GM18508 (cell line): ENCODE measurements around the gene FAM227B.

Experiments
- ATAC-seq: cut with Tn5 transposase; IDR thresholded peaks from one replicate; pipeline ENCODE4 v1.9.1; 2021; ENCODE audit warnings: moderate number of reproducible peaks; ENCODE audit not compliant: insufficient read depth, unreplicated experiment

The FAM227B gene

DNA sequence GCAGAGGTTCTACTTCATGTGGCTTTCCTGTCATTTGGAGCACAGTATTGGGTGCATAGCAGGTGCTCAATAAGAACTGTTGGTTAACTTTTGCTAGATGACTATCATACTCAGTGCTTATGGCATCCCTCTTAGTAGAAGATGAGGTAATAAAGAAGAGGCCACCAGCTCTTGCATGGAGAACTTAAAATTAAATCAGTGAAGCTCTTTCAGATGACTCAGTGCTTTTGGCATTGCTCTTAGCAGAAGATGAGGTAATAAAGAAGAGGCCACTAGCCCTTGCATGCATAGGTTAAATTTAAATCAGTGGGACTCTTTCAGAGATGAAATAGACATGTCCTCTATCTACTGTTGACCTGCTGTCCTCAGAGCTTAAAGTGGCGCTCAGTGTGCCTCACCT is 307.0 kb downstream of the FAM227B start:
- ATAC-seq: no peak

DNA sequence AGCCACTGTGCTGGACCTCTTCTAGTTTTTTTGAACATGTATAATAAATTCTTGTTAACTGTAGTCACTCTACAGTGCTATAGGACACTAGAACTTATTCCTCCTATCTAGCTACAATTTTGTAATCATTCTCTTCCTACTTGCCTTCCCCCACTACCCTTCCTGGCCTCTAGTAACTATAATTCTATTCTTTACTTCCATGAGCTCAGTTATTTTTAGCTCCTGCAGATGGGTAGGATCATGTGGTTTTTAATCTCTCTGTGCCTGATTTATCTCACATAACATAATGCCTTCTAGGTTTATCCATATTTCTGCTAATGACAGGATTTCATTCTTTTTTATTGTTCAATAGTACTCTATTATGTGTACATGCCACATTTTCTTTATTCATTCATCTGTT is 310.7 kb downstream of the FAM227B start:
- ATAC-seq: no peak

DNA sequence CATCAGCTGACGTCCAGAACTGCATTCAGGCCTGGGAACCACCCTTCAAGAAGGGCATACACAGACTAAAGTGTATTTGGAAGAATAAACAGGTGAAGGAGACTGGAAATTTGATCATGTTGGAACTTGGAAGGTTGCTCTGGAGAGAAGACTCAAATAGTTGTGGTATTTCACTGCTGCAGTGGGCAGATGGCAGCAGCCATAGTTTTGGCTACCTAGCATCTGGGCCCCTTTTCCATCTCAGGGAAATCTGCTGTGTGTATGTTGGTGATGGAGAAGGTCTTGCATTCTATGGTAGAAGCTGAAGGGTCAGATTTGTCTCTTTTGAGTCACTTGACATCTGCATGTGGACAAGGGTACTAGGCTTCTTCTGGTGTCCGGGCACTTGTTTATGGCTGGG is 311.9 kb downstream of the FAM227B start:
- no peak for ATAC-seq

DNA sequence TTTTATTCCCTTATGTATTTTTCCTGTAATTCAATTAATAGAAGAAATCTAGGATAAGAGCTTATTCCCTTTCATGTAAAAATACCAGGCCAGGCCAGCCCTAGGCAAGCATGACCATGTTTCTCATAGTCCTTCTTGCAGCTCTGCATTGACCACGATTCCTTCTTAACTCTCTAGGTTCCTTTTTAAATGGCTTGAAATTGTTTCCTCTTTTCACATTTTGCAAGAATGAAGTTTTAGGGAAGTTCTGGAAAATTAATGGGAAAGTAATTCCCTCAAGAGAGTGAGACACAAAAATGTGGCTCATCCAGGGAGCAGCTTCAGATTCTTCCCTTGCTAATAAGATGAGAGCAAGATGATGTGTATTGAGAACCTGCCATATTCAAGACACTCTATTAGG is 314.1 kb downstream of the FAM227B start:
- ATAC-seq: no peak

GRCh38 chr15:49303003-49303402 is 317.6 kb downstream of the FAM227B start:
- no peak for ATAC-seq

- ATAC-seq: no peak
Measured at GRCh38 chr15:49301562-49301961, 319.1 kb downstream of the FAM227B start.

GRCh38 chr15:49300856-49301255 is 319.8 kb downstream of the FAM227B start:
- no peak for ATAC-seq

DNA sequence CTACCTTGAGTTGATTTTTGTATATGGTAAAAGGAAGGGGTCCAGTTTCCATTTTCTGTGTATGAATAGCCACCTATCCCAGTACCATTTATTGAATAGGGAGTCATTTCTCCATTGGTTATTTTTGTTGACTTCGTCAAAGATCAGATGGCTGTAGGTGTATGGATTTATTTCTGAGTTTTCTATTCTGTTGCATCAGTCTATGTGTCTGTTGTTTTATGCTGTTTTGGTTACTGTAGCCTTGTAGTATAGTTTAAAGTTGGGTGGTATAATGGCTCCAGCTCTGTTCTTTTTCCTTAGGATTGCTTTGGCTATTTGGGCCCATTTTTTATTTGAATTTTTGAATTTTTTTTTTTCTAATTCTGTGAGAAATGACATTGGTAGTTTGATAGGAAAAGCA is 323.0 kb downstream of the FAM227B start:
- ATAC-seq: no peak

GRCh38 chr15:49296258-49296657 is 324.4 kb downstream of the FAM227B start:
- ATAC-seq: no peak

GRCh38 chr15:49293941-49294340 is 326.7 kb downstream of the FAM227B start:
- ATAC-seq: no peak

GRCh38 chr15:49290191-49290590 is 330.4 kb downstream of the FAM227B start:
- ATAC-seq: no peak

- no peak for ATAC-seq
Measured at GRCh38 chr15:49288391-49288790, 332.2 kb downstream of the FAM227B start.

DNA sequence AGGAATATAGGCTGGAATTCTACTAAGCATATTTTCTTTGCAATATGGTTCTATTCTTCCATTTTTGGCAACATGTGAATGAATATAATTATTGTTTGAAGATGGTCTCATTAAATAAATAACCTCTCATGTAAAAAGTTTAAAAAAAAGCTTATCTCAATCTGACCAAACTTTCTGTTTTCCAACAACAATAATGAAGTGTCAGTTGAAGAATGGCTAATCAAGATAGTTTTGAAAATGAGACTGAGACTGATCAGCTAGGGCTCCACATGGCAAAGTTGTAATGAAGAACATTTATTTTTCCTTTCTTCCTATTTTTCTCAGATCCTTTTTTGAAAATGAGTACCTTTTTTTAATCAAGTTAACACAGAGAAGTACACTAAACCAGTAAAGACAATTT is 333.1 kb downstream of the FAM227B start:
- no peak for ATAC-seq

- ATAC-seq: no peak
Measured at GRCh38 chr15:49286649-49287404, 333.8 kb downstream of the FAM227B start.

GRCh38 chr15:49282366-49282765 is 338.3 kb downstream of the FAM227B start:
- no peak for ATAC-seq

DNA sequence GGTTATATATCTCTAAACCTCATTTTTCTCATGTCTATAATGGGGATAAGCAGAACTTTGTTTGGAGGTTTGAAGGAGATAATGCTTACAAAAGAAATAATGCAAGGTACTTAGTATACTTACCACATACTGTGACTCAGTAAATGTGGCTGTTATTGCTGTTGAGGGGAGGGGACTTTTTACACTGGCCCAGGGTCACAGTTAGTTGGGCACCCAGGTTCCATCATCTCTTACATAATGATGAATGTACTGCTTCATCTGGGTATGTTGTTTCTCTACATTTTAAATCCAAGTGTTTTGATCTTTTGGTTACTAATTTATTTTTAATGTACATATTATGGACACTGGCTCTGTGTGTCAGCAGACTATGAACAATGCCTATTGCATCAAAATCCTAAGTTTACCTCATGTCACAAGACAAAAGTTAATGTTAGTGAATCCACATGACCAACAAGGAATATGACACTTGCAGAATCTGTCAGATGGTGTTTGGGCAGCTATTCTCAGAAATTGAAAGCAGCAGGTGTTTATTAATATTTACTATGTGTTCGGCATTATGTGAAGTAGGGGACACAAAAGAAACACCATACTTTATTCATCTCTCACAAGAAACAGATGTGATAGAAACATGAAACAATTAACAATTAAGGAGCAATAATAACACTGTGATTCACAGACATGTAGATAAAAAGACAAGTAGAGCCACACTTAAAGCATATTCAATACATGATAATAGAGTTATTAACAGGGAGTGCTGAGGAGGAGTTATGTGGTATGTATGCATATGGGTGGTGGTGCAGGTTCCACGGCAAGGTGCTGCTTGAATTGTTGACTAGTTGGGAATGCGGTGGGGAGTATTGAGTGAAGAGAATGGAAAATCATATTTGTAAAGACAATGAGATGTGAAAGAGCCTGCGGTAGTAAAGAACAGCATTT is 340.8 kb downstream of the FAM227B start:
- ATAC-seq: no peak

- no peak for ATAC-seq
Measured at GRCh38 chr15:49278751-49279150, 341.9 kb downstream of the FAM227B start.
